ENCODE results near the gene LETM1.

DNA sequence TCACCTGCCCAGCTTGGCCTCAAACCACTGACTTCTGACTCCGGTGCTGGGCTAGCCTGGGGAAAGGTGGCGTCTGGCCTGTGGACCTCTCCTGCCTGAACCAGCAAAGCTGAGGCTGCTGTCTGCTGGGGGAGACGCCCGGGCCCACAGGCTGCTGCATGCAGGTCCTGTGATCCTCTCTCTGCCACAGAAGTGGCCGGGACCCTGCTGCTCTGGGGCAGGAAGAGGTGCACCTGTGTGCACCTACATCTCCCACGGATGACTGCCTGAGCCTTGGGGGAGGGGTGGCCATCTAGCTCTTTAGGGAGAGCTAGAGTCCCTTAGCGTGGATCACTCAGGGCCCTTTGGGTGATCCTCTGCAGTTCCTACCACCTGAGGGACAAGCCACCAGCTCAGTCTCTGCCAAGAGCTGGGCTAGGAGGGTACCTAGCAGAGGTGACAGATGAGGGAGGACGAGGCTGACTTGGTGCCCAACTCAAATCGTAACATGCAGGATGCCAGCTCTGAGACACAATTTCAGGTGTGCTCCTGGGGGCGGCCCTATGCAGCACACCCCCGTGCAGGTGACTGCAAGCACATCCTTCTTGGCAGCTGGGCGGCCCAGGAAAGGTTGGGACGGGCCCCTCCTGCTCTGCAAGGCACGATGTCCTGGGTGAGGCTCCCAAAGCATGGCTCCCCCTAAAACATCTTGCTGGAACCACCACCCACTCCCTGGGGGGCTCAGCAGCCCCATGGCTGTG, 22.5 kb downstream of the LETM1 start:
- TF ChIP-seq, protein P1, sequence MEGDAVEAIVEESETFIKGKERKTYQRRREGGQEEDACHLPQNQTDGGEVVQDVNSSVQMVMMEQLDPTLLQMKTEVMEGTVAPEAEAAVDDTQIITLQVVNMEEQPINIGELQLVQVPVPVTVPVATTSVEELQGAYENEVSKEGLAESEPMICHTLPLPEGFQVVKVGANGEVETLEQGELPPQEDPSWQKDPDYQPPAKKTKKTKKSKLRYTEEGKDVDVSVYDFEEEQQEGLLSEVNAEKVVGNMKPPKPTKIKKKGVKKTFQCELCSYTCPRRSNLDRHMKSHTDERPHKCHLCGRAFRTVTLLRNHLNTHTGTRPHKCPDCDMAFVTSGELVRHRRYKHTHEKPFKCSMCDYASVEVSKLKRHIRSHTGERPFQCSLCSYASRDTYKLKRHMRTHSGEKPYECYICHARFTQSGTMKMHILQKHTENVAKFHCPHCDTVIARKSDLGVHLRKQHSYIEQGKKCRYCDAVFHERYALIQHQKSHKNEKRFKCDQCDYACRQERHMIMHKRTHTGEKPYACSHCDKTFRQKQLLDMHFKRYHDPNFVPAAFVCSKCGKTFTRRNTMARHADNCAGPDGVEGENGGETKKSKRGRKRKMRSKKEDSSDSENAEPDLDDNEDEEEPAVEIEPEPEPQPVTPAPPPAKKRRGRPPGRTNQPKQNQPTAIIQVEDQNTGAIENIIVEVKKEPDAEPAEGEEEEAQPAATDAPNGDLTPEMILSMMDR (IDR thresholded peaks at IDR 0.05), result no peak
- no peak for TF ChIP-seq POLR2A (IDR thresholded peaks at IDR 0.05)
